ENCODE measurements around the gene TCF20.

TCF20 gene

DNA sequence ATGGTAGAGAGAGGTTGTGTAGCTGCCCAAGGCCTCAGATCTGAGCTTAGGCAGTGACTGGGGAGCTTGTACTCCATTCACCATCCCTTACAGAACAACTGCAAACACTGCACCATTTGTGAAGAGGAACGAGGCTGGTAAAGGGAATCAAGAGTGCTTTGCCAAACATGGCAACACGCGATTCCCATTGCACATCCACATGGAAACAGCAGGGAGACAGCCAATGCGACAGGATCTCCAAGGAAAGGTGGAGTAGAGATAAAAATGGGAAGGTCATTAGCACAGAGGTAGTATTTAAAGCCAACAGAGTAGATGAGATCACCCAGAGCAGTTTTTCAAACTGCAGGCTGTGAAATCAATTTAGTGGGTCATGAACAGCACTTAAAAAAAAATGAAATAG lies 42.0 kb downstream of the TCF20 start:
- TF ChIP-seq, protein P1, sequence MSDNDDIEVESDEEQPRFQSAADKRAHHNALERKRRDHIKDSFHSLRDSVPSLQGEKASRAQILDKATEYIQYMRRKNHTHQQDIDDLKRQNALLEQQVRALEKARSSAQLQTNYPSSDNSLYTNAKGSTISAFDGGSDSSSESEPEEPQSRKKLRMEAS (IDR thresholded peaks at IDR 0.05; ENCODE audit: low read depth, low read length) = no peak
- TF ChIP-seq MYC (IDR thresholded peaks at IDR 0.05; ENCODE audit: low read depth, low read length) = no peak
- TF ChIP-seq POLR2A (IDR thresholded peaks at IDR 0.05; ENCODE audit: extremely low read depth, insufficient read length) = no peak
- TF ChIP-seq, protein P2, sequence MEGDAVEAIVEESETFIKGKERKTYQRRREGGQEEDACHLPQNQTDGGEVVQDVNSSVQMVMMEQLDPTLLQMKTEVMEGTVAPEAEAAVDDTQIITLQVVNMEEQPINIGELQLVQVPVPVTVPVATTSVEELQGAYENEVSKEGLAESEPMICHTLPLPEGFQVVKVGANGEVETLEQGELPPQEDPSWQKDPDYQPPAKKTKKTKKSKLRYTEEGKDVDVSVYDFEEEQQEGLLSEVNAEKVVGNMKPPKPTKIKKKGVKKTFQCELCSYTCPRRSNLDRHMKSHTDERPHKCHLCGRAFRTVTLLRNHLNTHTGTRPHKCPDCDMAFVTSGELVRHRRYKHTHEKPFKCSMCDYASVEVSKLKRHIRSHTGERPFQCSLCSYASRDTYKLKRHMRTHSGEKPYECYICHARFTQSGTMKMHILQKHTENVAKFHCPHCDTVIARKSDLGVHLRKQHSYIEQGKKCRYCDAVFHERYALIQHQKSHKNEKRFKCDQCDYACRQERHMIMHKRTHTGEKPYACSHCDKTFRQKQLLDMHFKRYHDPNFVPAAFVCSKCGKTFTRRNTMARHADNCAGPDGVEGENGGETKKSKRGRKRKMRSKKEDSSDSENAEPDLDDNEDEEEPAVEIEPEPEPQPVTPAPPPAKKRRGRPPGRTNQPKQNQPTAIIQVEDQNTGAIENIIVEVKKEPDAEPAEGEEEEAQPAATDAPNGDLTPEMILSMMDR (IDR thresholded peaks at IDR 0.05; ENCODE audit: low read depth, low read length) = no peak
- DNase-seq (ENCODE audit: low read depth) = no peak
- H3K4me3 ChIP-seq (ENCODE audit: low read depth, low read length) = no peak overlapping the region

DNA sequence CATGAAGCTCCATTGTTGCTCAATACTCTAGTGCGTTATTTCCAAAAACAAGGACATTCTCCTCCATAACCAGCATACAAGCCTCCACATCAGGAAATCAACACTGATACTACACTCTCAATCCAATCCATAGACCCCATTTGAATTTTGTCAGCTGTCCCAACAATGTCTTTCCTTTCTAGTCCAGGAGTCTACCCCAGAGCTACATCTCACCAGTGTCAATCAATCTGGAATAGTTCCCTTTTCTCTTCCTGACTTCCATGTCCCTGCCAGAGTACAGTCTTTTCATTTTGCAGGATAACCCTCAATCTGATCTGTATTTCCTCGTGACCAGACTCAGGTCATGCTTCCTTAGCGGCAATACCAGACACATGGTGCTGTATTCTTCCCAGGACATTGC lies 43.0 kb downstream of the TCF20 start:
- no peak overlapping the region for H3K4me3 ChIP-seq (ENCODE audit: low read depth, low read length)
- TF ChIP-seq, protein P2 (IDR thresholded peaks at IDR 0.05; ENCODE audit: low read depth, low read length) = no peak
- TF ChIP-seq, protein P1 (IDR thresholded peaks at IDR 0.05; ENCODE audit: low read depth, low read length) = no peak
- TF ChIP-seq MYC (IDR thresholded peaks at IDR 0.05; ENCODE audit: low read depth, low read length) = no peak
- TF ChIP-seq POLR2A (IDR thresholded peaks at IDR 0.05; ENCODE audit: extremely low read depth, insufficient read length) = no peak
- no peak for DNase-seq (ENCODE audit: low read depth)

DNA sequence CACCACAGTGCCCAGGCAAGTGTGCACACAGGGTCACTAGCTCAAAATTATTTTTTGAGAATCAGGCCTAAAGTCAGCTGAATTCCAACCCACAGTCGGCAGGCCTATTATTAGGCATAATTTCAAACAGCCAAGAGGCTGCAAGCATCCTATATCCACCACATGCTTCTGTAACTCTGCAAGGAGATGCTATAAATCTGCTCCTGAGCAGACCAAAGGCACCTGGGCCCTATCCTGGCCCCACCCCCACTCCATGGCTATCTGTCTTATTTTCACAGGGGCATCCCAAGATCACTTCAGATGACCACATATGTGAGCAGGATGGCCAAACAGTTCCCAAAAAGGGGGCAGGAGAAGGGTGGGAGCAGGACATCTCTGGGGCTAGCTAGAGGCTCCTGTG lies 44.6 kb downstream of the TCF20 start:
- H3K4me3 ChIP-seq (ENCODE audit: low read depth, low read length) = no peak overlapping the region
- DNase-seq (ENCODE audit: low read depth) = no peak
- TF ChIP-seq POLR2A (IDR thresholded peaks at IDR 0.05; ENCODE audit: extremely low read depth, insufficient read length) = no peak
- TF ChIP-seq, protein P2 (IDR thresholded peaks at IDR 0.05; ENCODE audit: low read depth, low read length) = no peak
- no peak for TF ChIP-seq MYC (IDR thresholded peaks at IDR 0.05; ENCODE audit: low read depth, low read length)
- TF ChIP-seq, protein P1 (IDR thresholded peaks at IDR 0.05; ENCODE audit: low read depth, low read length) = no peak

DNA sequence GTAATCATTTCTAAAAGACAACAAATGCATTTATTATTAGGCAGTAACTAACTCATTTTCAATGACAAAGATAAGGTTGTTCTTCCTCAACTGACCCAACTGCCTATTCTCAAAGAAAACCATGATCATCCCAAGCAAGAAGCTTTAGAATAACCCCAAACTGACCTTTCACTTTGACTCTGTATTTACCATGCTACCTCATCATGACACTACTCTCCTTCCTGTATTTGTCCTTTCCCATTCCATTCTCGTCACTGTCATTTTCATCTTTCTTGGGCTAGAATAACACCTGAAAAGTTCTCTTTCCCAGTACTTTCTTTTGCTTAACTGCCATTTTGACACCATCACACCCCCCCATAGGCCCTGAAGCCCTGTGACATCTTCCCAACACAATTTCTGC lies 48.3 kb downstream of the TCF20 start:
- H3K4me3 ChIP-seq (ENCODE audit: low read depth, low read length) = no peak overlapping the region
- no peak for TF ChIP-seq POLR2A (IDR thresholded peaks at IDR 0.05; ENCODE audit: extremely low read depth, insufficient read length)
- TF ChIP-seq, protein P1 (IDR thresholded peaks at IDR 0.05; ENCODE audit: low read depth, low read length) = no peak
- TF ChIP-seq, protein P2 (IDR thresholded peaks at IDR 0.05; ENCODE audit: low read depth, low read length) = no peak
- TF ChIP-seq MYC (IDR thresholded peaks at IDR 0.05; ENCODE audit: low read depth, low read length) = no peak
- no peak for DNase-seq (ENCODE audit: low read depth)
